IMR-90 (cell line): ENCODE data around the gene FAM131C.

Experiments used
- RAD21 ChIP-seq: IDR thresholded peaks from 2 replicates; pipeline ENCODE4 v1.6.1; 2012; ENCODE audit warnings: low read length, improper control_type of control experiment
- TF ChIP-seq, protein P1 (sequence below): conservative IDR thresholded peaks from 2 replicates; pipeline ENCODE4 v1.5.1; 2012; ENCODE audit warnings: mild to moderate bottlenecking, low read depth, low read length, improper control_type of control experiment

DNA sequence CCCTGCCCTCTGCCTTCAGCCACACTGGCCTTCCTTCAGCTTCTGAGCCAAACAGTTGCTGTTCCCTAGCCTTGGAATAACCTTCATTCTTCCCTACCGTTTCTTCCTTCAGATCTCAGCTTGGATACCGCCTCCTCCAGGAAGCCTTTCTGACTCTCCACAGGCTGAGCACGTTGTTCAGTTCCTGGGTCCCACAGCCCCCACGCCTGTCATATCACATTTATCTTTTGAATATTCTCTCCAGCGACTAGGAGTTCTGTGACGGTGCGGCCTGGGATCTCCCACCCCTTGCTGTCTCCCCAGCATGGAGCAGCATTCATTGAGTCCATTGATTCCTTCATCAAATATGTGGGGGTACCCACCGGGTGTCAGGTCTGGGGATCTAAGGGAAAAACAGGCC, 43.2 kb upstream of the FAM131C start:
- no peak for TF ChIP-seq RAD21
- TF ChIP-seq, protein P1, sequence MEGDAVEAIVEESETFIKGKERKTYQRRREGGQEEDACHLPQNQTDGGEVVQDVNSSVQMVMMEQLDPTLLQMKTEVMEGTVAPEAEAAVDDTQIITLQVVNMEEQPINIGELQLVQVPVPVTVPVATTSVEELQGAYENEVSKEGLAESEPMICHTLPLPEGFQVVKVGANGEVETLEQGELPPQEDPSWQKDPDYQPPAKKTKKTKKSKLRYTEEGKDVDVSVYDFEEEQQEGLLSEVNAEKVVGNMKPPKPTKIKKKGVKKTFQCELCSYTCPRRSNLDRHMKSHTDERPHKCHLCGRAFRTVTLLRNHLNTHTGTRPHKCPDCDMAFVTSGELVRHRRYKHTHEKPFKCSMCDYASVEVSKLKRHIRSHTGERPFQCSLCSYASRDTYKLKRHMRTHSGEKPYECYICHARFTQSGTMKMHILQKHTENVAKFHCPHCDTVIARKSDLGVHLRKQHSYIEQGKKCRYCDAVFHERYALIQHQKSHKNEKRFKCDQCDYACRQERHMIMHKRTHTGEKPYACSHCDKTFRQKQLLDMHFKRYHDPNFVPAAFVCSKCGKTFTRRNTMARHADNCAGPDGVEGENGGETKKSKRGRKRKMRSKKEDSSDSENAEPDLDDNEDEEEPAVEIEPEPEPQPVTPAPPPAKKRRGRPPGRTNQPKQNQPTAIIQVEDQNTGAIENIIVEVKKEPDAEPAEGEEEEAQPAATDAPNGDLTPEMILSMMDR, result no peak
